Stimulated activated CD8-positive, alpha-beta memory T cell treated with anti-CD3 and anti-CD28 coated beads, Interleukin-12 subunit alpha, Interleukin-12 subunit beta, amount 100 ng/mL, for 1 hour (primary cell): Measurements from ENCODE around the gene AMER2.
"Not testable (repeated sequence)": the region's sequence is repeated elsewhere in the genome, so short reads cannot be mapped to it uniquely, and the experiment has no call there.

Source experiments
- DNase-seq: peaks from one replicate; pipeline ENCODE4 v3.0.0-alpha.2; 2020; ENCODE audit warnings: low read depth

The AMER2 gene

GRCh38 chr13:25181597-25181996 is 9.5 kb upstream of the AMER2 start:
- no peak for DNase-seq

DNA sequence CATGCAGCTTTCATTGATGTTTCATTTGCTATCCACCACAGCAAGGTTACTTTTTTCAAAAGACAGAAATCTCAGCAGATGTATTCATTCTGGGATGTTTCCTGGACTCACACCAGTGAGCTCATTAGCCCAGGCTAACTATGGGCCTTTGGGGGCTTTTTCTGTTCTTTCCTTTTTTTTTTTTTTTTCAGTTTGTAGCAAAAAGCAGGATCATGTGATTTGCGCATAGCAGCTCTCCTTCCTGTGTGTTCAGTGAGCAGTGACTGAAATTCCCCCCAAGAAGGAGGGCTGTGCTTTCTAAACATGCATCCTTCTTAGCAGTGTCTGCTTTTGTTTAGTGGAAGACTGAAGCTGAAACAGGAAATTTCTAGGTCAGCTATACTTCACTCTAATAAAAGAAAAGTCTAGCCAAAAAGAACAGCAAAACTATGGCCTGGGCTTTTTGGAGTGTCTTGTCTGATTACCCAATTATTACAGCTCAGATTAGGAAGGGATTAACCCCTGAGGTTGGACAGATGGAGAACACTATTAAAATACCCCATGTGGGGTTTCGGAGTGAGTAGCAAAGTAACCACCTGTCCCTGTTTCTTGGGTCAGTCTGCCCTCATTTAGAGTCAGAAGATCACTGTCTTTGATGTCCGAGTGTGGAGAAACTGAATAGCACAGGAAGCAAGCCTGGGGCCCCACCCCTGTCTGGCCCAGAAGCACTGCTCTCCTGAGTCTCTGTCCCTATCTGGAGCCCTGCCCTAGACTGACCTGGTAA is 8.9 kb upstream of the AMER2 start:
- no peak for DNase-seq

DNA sequence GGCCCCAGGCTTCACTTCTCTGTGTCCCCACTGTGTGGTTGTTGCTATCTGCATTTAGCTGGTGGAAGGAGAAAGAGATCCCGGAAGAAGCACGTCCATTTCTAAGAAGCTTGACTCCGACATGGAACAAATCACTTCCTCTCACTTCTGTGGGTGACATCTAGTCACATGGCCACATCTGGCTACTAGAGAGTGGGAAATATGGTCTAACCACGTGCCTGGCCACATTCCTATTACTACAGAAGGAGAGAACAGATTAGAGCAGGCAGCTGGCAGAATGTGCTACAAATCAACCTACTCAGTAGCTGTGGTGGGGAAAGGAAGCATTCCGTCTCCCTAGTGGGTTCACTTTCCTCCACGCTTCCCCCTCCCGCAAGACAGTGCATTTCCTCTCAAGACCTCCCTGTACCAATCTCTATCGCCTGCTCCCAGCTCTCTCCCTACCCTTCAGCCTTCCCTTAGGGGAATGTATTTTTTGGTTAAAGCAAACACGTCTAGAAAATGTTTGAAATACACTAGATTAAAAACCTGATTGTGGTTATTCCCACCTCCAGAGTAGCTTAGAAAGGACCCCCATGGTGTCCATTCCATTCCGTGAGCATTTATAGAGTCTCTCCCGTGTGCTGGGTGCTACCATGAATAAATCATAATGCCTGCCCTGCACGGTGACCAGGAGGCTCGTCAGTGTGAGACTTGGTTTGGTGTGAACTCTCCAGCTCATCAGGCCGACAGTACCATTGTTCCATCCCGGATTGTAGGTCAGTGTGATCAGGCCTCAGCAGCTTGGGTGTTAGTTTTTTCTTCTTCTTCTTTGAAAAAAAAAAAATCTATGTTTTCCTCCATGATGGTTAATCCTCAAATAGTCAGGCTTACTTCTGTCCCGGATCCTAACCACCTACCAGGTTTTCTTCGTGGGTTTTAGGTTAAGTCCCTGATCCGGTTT is 8.0 kb upstream of the AMER2 start:
- no peak for DNase-seq

DNA sequence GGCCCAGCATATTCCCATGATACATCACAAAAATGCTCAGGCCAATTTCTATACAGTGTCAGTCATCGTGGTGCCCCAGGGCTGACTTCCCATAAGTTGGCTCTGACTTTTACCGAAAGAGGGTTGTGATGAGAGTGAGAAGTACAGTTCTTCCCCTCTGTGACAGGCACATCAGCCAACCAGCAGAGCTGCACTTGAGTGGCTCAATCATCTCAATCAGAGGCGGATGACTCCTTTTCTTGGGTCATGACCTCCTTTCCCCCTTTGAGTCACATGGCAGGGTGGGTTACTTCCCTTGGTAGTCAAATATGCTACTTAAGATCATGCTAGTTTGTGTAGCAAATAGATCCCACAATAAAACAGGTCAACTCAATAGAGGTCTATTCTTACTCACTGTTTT is 6.9 kb upstream of the AMER2 start:
- no peak for DNase-seq

DNA sequence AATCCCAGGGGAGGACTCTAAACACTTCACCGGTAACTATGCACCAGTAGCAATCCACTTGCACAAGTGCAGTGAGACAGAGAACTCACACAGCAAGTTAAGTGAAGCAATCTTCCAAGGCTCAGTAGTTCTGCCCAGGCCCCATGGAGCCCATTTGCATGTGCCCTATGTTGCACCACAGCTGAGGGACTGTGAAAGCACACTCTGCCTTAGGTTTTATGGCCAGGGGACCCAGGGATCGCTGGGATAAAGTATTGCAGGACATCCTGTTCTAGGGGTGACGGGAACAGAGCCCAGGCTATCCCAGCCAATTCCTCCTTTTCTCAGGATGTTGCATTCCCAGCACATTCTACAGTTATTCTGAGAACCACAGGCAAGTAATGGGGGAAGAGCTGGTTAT is 6.0 kb upstream of the AMER2 start:
- no peak for DNase-seq

GRCh38 chr13:25177636-25178035 is 5.5 kb upstream of the AMER2 start:
- DNase-seq: no peak

- no peak for DNase-seq
These were observed 4.9 kb upstream of the AMER2 start for GRCh38 chr13:25177012-25177411.

DNA sequence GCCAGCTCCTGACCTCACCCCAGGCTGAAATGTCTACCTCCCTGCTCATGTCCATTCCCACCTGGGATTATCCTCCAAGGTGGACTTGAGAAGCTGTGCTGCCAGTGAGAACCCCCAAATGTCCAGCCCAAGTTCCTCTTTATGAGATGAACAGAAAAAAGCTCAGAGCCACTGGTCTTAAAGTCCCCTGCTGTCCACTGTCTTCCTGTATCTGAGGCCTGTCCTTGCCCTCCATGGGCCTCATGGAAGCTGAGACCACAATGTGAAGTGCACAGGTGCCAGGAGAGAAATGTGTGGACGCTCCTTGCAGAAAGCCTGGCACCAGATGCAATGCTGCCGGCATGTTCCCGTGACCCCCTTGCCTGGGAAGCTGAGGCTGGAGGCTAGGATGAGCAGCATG is 3.3 kb upstream of the AMER2 start:
- no peak for DNase-seq

DNA sequence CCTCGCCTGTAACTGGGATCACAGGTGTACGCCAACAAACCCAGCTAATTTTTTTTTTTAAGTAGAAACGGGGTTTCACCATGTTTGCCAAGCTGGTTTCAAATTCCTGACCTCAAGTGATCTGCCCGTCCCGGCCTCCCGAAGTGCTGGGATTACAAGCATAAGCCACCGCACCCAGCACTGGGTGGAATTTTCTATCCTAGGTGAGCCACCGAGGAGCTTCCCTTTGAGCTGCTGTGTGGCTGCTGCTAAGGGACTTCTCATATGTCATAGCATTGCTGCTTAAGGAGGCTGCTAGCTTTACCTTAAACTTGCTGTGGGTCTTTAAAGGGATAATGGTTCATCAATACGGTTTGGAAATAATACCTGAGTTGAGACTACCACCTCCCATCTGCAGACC is 2.9 kb upstream of the AMER2 start:
- DNase-seq: no peak

GRCh38 chr13:25174304-25174703 is 2.2 kb upstream of the AMER2 start:
- DNase-seq: no peak

DNA sequence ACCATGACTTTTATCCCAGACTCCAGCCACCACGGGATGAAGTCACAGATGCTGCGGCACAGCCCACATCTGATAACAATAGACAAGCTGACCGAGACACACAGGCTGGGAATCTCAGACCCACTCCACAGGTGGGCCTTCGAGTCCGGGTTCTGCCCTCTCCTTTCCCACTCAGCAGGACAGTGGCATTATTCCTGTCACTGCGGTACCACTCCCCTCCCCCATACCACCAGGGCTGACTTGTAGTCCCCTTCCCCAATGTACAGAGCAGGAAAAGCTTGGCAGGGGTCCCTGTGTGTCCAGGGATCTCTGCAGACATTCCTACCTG is 179 bp upstream of the AMER2 start:
- no peak for DNase-seq

DNA sequence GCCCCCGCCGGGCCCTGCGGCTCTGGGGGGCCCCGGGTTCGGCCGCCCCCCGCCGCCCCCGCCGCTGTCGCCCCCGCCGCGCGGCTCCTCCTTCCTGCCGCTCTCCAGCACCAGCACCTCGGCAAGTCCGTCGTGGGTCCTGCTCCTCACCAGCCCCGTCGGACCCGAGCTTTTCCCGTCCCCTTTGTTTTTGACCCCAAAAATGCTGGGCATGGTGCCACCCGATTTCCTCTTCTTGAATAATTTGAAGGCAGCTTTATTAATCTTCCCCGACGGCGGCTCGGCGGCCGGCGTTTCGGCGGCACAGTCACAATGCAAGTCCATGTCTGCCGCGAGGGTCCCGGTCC is 945 bp downstream of the AMER2 start:
- no peak for DNase-seq

DNA sequence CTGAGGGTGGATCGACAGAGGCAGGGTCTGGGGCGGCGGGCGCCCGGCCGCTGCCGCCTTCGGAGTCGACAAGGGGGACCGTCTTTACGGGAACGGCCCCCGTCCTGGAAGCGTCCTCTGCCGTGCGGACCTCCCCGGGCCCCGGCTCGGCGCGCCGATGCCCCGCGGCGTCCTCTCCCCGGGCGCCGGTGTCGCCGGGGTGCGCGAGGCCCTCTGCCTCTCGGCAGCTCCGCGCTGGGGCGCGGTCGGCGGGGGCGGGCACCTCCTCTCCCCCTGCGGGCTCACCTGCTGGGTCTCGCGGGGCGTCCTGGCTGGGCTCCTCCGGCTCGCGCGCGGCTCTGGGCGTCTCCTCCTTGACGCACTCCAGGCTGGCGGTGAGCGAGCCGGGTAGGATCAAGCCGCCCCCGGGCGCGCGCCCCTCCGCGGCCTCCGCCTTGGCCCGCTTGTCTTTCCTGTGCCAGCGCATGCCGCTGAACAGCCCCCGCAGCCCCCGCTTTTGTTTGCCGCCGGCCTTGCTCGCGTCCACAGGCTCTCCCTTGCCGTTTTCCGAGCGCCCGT is 1.5 kb downstream of the AMER2 start:
- DNase-seq: no peak

- DNase-seq: no peak
These were observed 2.0 kb downstream of the AMER2 start for GRCh38 chr13:25169951-25170553.

GRCh38 chr13:25169356-25169755 is 2.7 kb downstream of the AMER2 start:
- no peak for DNase-seq

GRCh38 chr13:25168790-25169189 is 3.3 kb downstream of the AMER2 start:
- DNase-seq: no peak

DNA sequence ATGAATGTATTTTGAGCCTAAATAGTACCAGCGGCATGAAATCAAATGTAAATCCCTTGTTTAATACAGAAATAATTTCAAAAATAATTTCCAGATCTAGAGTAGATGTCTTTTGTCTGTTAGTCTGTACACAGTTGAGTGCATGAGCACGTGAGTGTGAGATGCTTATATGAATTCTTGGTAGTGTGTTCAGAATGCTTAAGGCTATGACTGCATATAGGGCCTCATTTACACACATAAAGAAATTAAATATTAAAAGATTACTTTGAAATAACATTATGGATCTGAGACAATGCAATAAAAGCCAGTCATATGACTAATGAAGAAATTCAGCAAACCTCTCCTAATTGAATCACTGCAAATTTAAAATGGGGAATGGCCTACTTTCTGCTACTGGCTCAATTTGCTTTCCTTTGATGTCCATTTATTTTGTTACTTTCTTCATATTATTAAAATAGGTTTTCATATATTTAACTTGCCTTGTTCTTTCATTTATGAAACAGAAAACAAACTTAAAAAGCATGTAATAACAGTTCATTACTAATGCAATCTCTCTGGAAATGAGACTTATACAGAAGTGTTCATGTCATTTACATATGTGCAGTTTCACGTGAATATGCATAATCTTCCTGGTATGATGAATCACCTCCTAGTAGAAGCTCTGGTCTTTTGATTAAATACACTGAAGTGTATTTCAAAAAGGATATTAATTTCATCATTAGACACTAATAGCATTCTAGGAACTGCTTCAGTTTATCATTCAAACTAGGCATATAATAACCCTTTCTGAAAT is 4.5 kb downstream of the AMER2 start:
- DNase-seq: no peak

DNA sequence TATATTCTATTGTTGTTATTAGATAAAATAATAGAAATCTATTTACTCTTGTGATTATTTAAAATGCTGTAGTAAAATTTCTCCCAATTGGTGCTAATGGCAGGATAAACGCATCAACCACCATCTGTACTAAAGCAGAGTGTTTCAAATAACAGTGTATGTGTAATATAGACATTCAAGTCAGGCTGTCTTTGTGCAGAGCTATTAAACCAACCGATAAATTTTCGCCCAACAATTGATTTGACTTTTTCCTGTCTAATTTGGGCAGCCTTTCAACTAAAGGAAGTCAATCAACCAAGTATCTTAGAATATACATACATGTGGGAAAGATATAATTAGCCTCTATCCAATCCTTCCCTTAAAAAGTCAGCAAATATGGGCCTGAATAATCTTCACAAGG is 5.8 kb downstream of the AMER2 start:
- no peak for DNase-seq

GRCh38 chr13:25165663-25166062 is 6.4 kb downstream of the AMER2 start:
- no peak for DNase-seq

- DNase-seq: not testable (repeated sequence)
These were observed 6.9 kb downstream of the AMER2 start for GRCh38 chr13:25165163-25165562.

DNA sequence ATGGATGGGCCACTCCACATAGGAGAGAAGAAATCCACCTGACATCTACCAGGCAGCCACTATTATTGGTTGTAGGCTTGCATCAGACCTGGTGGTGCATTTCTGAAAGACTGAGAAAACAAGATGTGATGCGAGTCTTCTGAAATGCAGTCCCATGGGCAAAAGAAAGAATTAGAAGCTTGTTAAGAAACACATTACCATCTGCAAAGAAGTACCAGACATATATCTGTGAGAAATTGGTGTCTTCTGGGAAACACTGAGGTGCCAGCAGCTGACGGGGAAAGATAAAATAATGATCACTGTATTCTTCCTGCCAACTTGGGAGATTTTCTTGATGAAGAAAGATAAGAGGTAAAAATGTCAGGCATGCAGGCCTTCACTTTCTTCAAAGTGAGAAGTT is 14.4 kb downstream of the AMER2 start:
- DNase-seq: no peak

- no peak for DNase-seq
These were observed 18.4 kb downstream of the AMER2 start for GRCh38 chr13:25153736-25154135.
